Measurements from ENCODE around the gene CDH24. TPM values are rescaled to one million over a fixed set of nuclear protein-coding genes. Genes with fewer than 3 reads are reported as not detected.
A peak's percentile ranks its signal among the peaks of the same experiment; 100 is the strongest.

Gene CDH24
- total RNA-seq, 6 experiments from 2014 or later, result 0.26 to 0.74 (median 0.54) TPM

DNA sequence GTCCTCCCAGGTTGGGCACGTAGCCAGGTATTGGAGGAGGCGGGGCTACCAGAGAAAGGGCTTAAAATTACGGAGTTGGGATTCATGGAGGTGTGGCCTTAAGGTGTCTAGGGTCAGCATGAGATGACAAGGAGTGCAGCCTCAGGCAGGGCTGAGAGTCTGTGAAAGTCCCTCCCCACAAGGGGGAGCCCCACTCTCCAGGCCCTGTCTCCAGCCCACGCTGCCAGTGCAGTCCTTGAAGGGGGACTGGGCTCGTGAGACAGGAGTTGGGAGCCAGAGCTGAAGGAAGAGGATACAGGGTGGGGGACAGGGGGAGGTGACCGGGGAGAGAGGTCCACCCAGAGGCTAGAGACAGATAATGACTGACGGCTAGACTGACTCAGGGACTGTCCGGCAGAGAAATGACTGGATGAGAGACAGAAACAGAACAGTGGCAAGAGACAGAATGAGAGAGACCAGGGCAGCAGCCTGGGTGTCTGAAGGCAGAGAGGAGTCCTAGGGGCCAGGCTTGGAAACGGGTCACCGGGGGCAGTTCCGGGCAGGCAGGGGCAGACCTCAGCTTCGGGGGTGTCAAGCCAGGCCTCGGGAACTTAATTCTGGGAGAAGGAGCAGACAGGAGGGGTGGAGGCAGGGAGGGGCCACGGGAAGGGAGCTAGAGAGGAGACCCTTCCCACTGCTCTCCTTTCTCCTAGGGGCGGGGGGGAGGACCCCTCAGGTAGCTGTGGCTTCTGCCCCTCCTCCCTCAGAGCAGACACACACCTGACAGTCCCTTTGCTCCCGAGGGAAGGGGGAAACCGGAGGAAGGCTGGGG is 970 bp downstream of the CDH24 start:
- intact Hi-C loops (cut with DNase I), result loop anchor here (5.0 kb wide), 1 partner anchor 69 kb away; no protein-coding TSS in a partner anchor
- no peak overlapping the region for H3K4me3 ChIP-seq
- peak; percentile 67 to 72 (median 70) for DNase-seq
- TF ChIP-seq POLR2A (IDR thresholded peaks at IDR 0.05) (no peak), CTCF (IDR thresholded peaks at IDR 0.05) (peak; percentile 48 to 70 (median 67))
- no peaks in the 10 kb centered on the region for H3K27me3 ChIP-seq
- peaks cover 8 to 29% (median 15%) of the 10 kb centered on the region in 4 donors for H3K36me3 ChIP-seq
- 6% methylated on average over 11 of the region's 17 CpGs for WGBS (ENCODE audit: insufficient coverage, low coverage, low lambda C conversion rate, missing lambda C conversion rate)
- no peaks in the 10 kb centered on the region for H3K9me3 ChIP-seq
- no peak overlapping the region for H3K27ac ChIP-seq
- H3K4me1 ChIP-seq, result no peaks in the 10 kb centered on the region
- peak; percentile 67 to 72 (median 70) for ATAC-seq

DNA sequence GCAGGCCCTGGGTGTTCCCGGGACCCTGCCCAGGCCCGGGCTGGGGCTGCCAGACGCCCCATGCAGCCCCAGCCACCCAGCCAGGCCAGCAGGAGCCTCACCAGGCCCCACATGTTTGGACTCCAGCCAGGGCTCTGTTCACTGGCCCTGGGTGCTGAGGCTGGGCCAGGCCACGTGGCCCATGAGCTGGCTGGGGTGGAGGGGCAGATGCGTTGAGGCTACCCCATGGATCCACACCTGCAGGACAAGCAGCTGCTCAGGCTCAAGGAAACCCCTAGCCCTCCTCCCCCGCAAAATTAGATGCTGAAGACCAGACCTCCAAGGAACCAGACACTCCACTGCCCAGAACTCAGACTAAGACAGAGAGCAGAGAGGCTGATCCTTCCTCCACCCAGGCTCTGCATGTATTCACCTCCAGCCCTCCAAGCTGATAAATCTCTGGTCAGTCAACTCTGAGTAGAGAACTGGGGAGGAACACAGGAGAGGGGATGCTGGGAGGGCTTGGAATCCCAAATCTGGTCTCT is 1.6 kb downstream of the CDH24 start:
- DNase-seq, result no peak
- Histone ChIP-seq H3K27me3 (no peaks in the 10 kb centered on the region), H3K27ac (no peak overlapping the region), H3K4me1 (no peaks in the 10 kb centered on the region), H3K9me3 (no peaks in the 10 kb centered on the region), H3K4me3 (no peak overlapping the region), H3K36me3 (peaks cover 6 to 22% (median 12%) of the 10 kb centered on the region in 4 donors)
- intact Hi-C loops (cut with DNase I), result loop anchor here (5.0 kb wide), 1 partner anchor 68 kb away; no protein-coding TSS in a partner anchor
- ATAC-seq, result no peak
- no CpG with 5 or more reads among the region's 6 CpGs for WGBS (ENCODE audit: insufficient coverage, low coverage, low lambda C conversion rate, missing lambda C conversion rate)
- no peak for TF ChIP-seq CTCF (IDR thresholded peaks at IDR 0.05)
- TF ChIP-seq POLR2A (IDR thresholded peaks at IDR 0.05), result no peak

GRCh38 chr14:23055147-23055550 is 2.2 kb downstream of the CDH24 start:
- no peak for ATAC-seq
- 85% methylated on average over 8 of the region's 12 CpGs for WGBS (ENCODE audit: insufficient coverage, low coverage, low lambda C conversion rate, missing lambda C conversion rate)

More at GRCh38 chr14:23055147-23055550, 2.2 kb downstream of the CDH24 start:
- TF ChIP-seq POLR2A (IDR thresholded peaks at IDR 0.05), result no peak
- TF ChIP-seq CTCF (IDR thresholded peaks at IDR 0.05), result no peak
- H3K36me3 ChIP-seq, result peaks cover 3 to 17% (median 7%) of the 10 kb centered on the region in 4 donors
- H3K9me3 ChIP-seq, result no peaks in the 10 kb centered on the region
- no peaks in the 10 kb centered on the region for H3K27me3 ChIP-seq
- no peak overlapping the region for H3K4me3 ChIP-seq
- intact Hi-C loops (cut with DNase I), result loop anchor here (5.0 kb wide), 1 partner anchor 68 kb away; no protein-coding TSS in a partner anchor
- no peak for DNase-seq
- no peaks in the 10 kb centered on the region for H3K4me1 ChIP-seq
- no peak overlapping the region for H3K27ac ChIP-seq

Measured in right lobe of liver (tissue), 6 donors.